ENCODE data around the gene KCNC3. TPM values are rescaled to one million over a fixed set of nuclear protein-coding genes. Genes with fewer than 3 reads are reported as not detected.

KCNC3 gene
- polyA plus RNA-seq, 3 donors from 2014 or later, result not detected

- H3K9me3 Mint-ChIP-seq, result no peaks in the 10 kb centered on the region
- no peak for DNase-seq
- no peak overlapping the region for H3K4me3 Mint-ChIP-seq
- no peak overlapping the region for H3K27ac Mint-ChIP-seq
- H3K36me3 Mint-ChIP-seq, result no peaks in the 10 kb centered on the region
- H3K4me1 Mint-ChIP-seq, result no peaks in the 10 kb centered on the region
- peaks cover 1 to 14% (median 2%) of the 10 kb centered on the region in 3 donors for H3K27me3 Mint-ChIP-seq (ENCODE audit: low read depth in 3 of 3)
Measured at GRCh38 chr19:50303558-50303957, 25.6 kb downstream of the KCNC3 start.

- DNase-seq, result no peak
- Mint-ChIP-seq H3K27me3 (ENCODE audit: low read depth in 3 of 3) (peaks cover 1 to 7% (median 2%) of the 10 kb centered on the region in 3 donors), H3K36me3 (no peaks in the 10 kb centered on the region), H3K27ac (no peak overlapping the region), H3K4me1 (no peaks in the 10 kb centered on the region), H3K9me3 (no peaks in the 10 kb centered on the region), H3K4me3 (no peak overlapping the region)
Measured at GRCh38 chr19:50301607-50301971, 27.6 kb downstream of the KCNC3 start.

- no peak for DNase-seq
- Mint-ChIP-seq H3K4me1 (no peaks in the 10 kb centered on the region), H3K27ac (no peak overlapping the region), H3K36me3 (no peaks in the 10 kb centered on the region), H3K4me3 (no peak overlapping the region), H3K27me3 (ENCODE audit: low read depth in 3 of 3) (peaks cover 1 to 7% (median 2%) of the 10 kb centered on the region in 3 donors), H3K9me3 (no peaks in the 10 kb centered on the region)
Measured at GRCh38 chr19:50300814-50301606, 28.2 kb downstream of the KCNC3 start.

- H3K4me1 Mint-ChIP-seq, result no peaks in the 10 kb centered on the region
- no peak overlapping the region for H3K27ac Mint-ChIP-seq
- peaks cover 1 to 7% (median 2%) of the 10 kb centered on the region in 3 donors for H3K27me3 Mint-ChIP-seq (ENCODE audit: low read depth in 3 of 3)
- H3K36me3 Mint-ChIP-seq, result no peaks in the 10 kb centered on the region
- H3K4me3 Mint-ChIP-seq, result no peak overlapping the region
- H3K9me3 Mint-ChIP-seq, result no peaks in the 10 kb centered on the region
- no peak for DNase-seq
Measured at GRCh38 chr19:50300051-50300450, 29.1 kb downstream of the KCNC3 start.

GRCh38 chr19:50293263-50294004 is 35.7 kb downstream of the KCNC3 start:
- H3K9me3 Mint-ChIP-seq, result peaks cover 0 to 6% (median 0%) of the 10 kb centered on the region in 6 donors
- H3K36me3 Mint-ChIP-seq, result no peaks in the 10 kb centered on the region
- DNase-seq, result no peak
- H3K4me1 Mint-ChIP-seq, result no peaks in the 10 kb centered on the region
- H3K4me3 Mint-ChIP-seq, result no peak overlapping the region
- H3K27ac Mint-ChIP-seq, result no peak overlapping the region
- peaks cover 0 to 3% (median 0%) of the 10 kb centered on the region in 3 donors for H3K27me3 Mint-ChIP-seq (ENCODE audit: low read depth in 3 of 3)

GRCh38 chr19:50292216-50292827 is 36.9 kb downstream of the KCNC3 start:
- H3K36me3 Mint-ChIP-seq, result no peaks in the 10 kb centered on the region
- H3K27ac Mint-ChIP-seq, result no peak overlapping the region
- H3K4me3 Mint-ChIP-seq, result no peak overlapping the region
- peaks cover 0 to 6% (median 0%) of the 10 kb centered on the region in 6 donors for H3K9me3 Mint-ChIP-seq
- no peaks in the 10 kb centered on the region for H3K4me1 Mint-ChIP-seq
- no peak for DNase-seq
- peaks cover 0 to 5% (median 1%) of the 10 kb centered on the region in 3 donors for H3K27me3 Mint-ChIP-seq (ENCODE audit: low read depth in 3 of 3)

GRCh38 chr19:50290775-50291174 is 38.4 kb downstream of the KCNC3 start:
- Mint-ChIP-seq H3K27ac (no peak overlapping the region), H3K4me1 (no peaks in the 10 kb centered on the region), H3K36me3 (no peaks in the 10 kb centered on the region), H3K4me3 (no peak overlapping the region), H3K27me3 (ENCODE audit: low read depth in 3 of 3) (peaks cover 0 to 5% (median 4%) of the 10 kb centered on the region in 3 donors), H3K9me3 (peaks cover 2 to 6% (median 3%) of the 10 kb centered on the region in 6 donors)
- no peak for DNase-seq

GRCh38 chr19:50290011-50290410 is 39.2 kb downstream of the KCNC3 start:
- Mint-ChIP-seq H3K9me3 (peaks cover 3 to 10% (median 8%) of the 10 kb centered on the region in 6 donors), H3K4me3 (no peak overlapping the region)

GRCh38 chr19:50288954-50289353 is 40.2 kb downstream of the KCNC3 start:
- Mint-ChIP-seq H3K9me3 (peaks cover 3 to 11% (median 8%) of the 10 kb centered on the region in 6 donors), H3K27me3 (ENCODE audit: low read depth in 3 of 3) (peaks cover 0 to 10% (median 4%) of the 10 kb centered on the region in 3 donors), H3K36me3 (no peaks in the 10 kb centered on the region)

More at GRCh38 chr19:50290011-50290410, 39.2 kb downstream of the KCNC3 start:
- no peak for DNase-seq
- Mint-ChIP-seq H3K27me3 (ENCODE audit: low read depth in 3 of 3) (peaks cover 0 to 8% (median 4%) of the 10 kb centered on the region in 3 donors), H3K36me3 (no peaks in the 10 kb centered on the region), H3K27ac (no peak overlapping the region), H3K4me1 (no peaks in the 10 kb centered on the region)

GRCh38 chr19:50287331-50287730 is 41.8 kb downstream of the KCNC3 start:
- H3K36me3 Mint-ChIP-seq, result no peaks in the 10 kb centered on the region
- H3K4me3 Mint-ChIP-seq, result no peak overlapping the region
- H3K27ac Mint-ChIP-seq, result no peak overlapping the region
- H3K4me1 Mint-ChIP-seq, result no peaks in the 10 kb centered on the region
- peaks cover 3 to 11% (median 8%) of the 10 kb centered on the region in 6 donors for H3K9me3 Mint-ChIP-seq
- peaks cover 0 to 10% (median 4%) of the 10 kb centered on the region in 3 donors for H3K27me3 Mint-ChIP-seq (ENCODE audit: low read depth in 3 of 3)
- DNase-seq, result no peak

More at GRCh38 chr19:50288954-50289353, 40.2 kb downstream of the KCNC3 start:
- DNase-seq, result no peak
- Mint-ChIP-seq H3K27ac (no peak overlapping the region), H3K4me3 (no peak overlapping the region), H3K4me1 (no peaks in the 10 kb centered on the region)

- Mint-ChIP-seq H3K36me3 (no peaks in the 10 kb centered on the region), H3K4me3 (no peak overlapping the region), H3K4me1 (no peaks in the 10 kb centered on the region), H3K27ac (no peak overlapping the region), H3K27me3 (ENCODE audit: low read depth in 3 of 3) (peaks cover 0 to 12% (median 4%) of the 10 kb centered on the region in 3 donors), H3K9me3 (peaks cover 3 to 11% (median 8%) of the 10 kb centered on the region in 6 donors)
- DNase-seq, result no peak
Measured at GRCh38 chr19:50286443-50286842, 42.7 kb downstream of the KCNC3 start.

GRCh38 chr19:50285833-50286232 is 43.3 kb downstream of the KCNC3 start:
- Mint-ChIP-seq H3K4me3 (no peak overlapping the region), H3K27ac (no peak overlapping the region), H3K4me1 (no peaks in the 10 kb centered on the region), H3K27me3 (ENCODE audit: low read depth in 3 of 3) (peaks cover 0 to 12% (median 4%) of the 10 kb centered on the region in 3 donors), H3K36me3 (no peaks in the 10 kb centered on the region), H3K9me3 (peaks cover 3 to 11% (median 8%) of the 10 kb centered on the region in 6 donors)
- no peak for DNase-seq

- peaks cover 2 to 7% (median 3%) of the 10 kb centered on the region in 3 donors for H3K27me3 Mint-ChIP-seq (ENCODE audit: low read depth in 3 of 3)
- no peaks in the 10 kb centered on the region for H3K36me3 Mint-ChIP-seq
- DNase-seq, result no peak
- H3K27ac Mint-ChIP-seq, result no peak overlapping the region
- H3K4me1 Mint-ChIP-seq, result no peaks in the 10 kb centered on the region
- H3K4me3 Mint-ChIP-seq, result no peak overlapping the region
- H3K9me3 Mint-ChIP-seq, result peaks cover 2 to 11% (median 6%) of the 10 kb centered on the region in 6 donors
Measured at GRCh38 chr19:50281491-50281890, 47.7 kb downstream of the KCNC3 start.

GRCh38 chr19:50280983-50281382 is 48.2 kb downstream of the KCNC3 start:
- H3K27ac Mint-ChIP-seq, result no peak overlapping the region
- no peak for DNase-seq
- peaks cover 0 to 9% (median 3%) of the 10 kb centered on the region in 3 donors for H3K27me3 Mint-ChIP-seq (ENCODE audit: low read depth in 3 of 3)
- no peak overlapping the region for H3K4me3 Mint-ChIP-seq
- no peaks in the 10 kb centered on the region for H3K36me3 Mint-ChIP-seq
- H3K9me3 Mint-ChIP-seq, result peaks cover 2 to 10% (median 5%) of the 10 kb centered on the region in 6 donors
- no peaks in the 10 kb centered on the region for H3K4me1 Mint-ChIP-seq

All from immature natural killer cell (primary cell).